PC-9 (cell line): ENCODE data around the gene CDH1.

Experiments
- EZH2 ChIP-seq: fragments of 200-600 bp; sonication (generic); IDR thresholded peaks from 2 replicates; pipeline ENCODE4 v1.8.0; 2017; ENCODE audit warnings: antibody characterized with exemption, low read depth
- TF ChIP-seq, protein P1 (sequence below): fragments of 200-600 bp; sonication (generic); conservative IDR thresholded peaks from 2 replicates; pipeline ENCODE4 v1.6.1; 2017; ENCODE audit warnings: mixed run types, antibody characterized with exemption, mild to moderate bottlenecking, moderate library complexity

DNA sequence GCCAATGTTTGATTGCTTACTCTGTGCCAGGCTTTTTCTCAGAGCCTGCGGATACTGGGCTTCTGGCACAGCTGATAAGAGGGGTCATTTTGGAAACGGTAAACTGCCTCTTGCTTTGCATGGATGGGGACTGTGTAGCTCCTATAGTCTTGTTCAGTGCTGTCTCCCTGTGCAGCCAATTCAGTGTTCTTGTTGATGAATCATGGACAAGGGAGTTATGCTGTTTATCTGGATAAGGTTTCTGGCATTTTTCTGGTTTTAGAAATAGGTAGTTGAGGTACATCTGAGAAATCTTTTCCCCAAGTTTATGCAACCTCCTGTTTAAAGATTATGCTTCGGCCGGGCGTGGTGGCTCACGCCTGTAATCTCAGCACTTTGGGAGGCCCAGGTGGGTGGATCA, 89.6 kb downstream of the CDH1 start:
- TF ChIP-seq, protein P1, sequence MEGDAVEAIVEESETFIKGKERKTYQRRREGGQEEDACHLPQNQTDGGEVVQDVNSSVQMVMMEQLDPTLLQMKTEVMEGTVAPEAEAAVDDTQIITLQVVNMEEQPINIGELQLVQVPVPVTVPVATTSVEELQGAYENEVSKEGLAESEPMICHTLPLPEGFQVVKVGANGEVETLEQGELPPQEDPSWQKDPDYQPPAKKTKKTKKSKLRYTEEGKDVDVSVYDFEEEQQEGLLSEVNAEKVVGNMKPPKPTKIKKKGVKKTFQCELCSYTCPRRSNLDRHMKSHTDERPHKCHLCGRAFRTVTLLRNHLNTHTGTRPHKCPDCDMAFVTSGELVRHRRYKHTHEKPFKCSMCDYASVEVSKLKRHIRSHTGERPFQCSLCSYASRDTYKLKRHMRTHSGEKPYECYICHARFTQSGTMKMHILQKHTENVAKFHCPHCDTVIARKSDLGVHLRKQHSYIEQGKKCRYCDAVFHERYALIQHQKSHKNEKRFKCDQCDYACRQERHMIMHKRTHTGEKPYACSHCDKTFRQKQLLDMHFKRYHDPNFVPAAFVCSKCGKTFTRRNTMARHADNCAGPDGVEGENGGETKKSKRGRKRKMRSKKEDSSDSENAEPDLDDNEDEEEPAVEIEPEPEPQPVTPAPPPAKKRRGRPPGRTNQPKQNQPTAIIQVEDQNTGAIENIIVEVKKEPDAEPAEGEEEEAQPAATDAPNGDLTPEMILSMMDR: no peak
- no peak for TF ChIP-seq EZH2
